ENCODE results near the gene SYTL5.

Gene SYTL5

DNA sequence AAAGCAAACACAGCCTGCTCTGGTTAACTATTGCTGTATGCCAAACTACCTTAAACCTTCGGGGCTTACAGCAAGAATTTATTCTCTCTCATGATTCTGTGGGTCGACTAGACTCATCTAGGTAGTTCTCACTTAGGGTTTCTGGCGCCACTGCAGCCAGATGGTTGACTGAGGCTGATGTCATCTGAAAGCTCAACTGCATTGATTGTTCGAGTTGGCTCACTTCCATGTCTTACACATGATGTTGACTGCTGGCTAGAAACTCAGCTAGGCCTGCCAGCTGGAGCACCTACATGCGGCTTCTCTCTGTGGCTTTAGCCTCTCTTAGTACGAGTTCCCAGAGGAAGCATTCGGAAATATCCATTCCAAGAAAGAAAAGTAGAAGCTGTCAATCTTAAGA, 111.1 kb downstream of the SYTL5 start:
- no peak overlapping the region for H3K9ac ChIP-seq (ENCODE audit: low read depth, low read length)
- H3K27me3 ChIP-seq (ENCODE audit: insufficient read depth, low read length, poor library complexity), result no peaks in the 10 kb centered on the region
- H3K4me1 ChIP-seq (ENCODE audit: insufficient read depth, low read length), result no peaks in the 10 kb centered on the region
- no peaks in the 10 kb centered on the region for H3K79me2 ChIP-seq (ENCODE audit: insufficient read depth, low read length)
- H3K36me3 ChIP-seq (ENCODE audit: insufficient read depth, low read length), result no peaks in the 10 kb centered on the region
- H4K20me1 ChIP-seq (ENCODE audit: insufficient read depth, low read length), result no peaks in the 10 kb centered on the region
- H3K4me2 ChIP-seq (ENCODE audit: insufficient read depth, low read length), result no peak overlapping the region
- no peak overlapping the region for H3K4me3 ChIP-seq (ENCODE audit: low read depth in 1 of 2, low read length in 2 of 2)
- H3K27ac ChIP-seq (ENCODE audit: low read length), result no peak overlapping the region
- no peak overlapping the region for H2AFZ ChIP-seq (ENCODE audit: low read depth, low read length)
- ATAC-seq (ENCODE audit: insufficient read depth, low read depth) (no peak), DNase-seq (no peak)
- no peak for TF ChIP-seq EZH2 (IDR thresholded peaks at IDR 0.05; ENCODE audit: borderline replicate concordance, low read depth, low read length, severe bottlenecking)
- no peaks in the 10 kb centered on the region for H3K9me3 ChIP-seq (ENCODE audit: insufficient read depth, low read length, severe bottlenecking)

DNA sequence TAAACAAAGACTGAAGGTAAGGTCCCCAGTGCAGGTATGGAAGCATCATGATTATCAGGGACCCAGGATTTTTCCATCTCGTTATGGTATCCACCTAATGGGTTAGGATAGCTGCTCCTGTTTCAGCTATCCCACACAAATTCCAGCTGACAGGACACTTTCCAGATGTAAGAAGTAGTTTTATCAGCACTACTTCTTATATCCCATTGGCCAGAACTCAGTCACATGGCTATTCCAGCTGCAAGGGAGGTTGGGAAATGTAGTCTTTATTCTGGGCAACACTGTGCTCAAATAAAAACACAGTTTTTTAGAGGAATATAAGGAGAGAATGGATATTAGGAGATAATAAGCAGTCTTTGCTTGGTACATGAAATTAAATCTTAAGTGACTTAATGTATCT, 117.6 kb downstream of the SYTL5 start:
- no peaks in the 10 kb centered on the region for H3K4me1 ChIP-seq (ENCODE audit: insufficient read depth, low read length)
- no peak overlapping the region for H3K27ac ChIP-seq (ENCODE audit: low read length)
- no peaks in the 10 kb centered on the region for H3K79me2 ChIP-seq (ENCODE audit: insufficient read depth, low read length)
- H3K27me3 ChIP-seq (ENCODE audit: insufficient read depth, low read length, poor library complexity), result no peaks in the 10 kb centered on the region
- H4K20me1 ChIP-seq (ENCODE audit: insufficient read depth, low read length), result no peaks in the 10 kb centered on the region
- ATAC-seq (ENCODE audit: insufficient read depth, low read depth) (no peak), DNase-seq (no peak)
- no peaks in the 10 kb centered on the region for H3K9me3 ChIP-seq (ENCODE audit: insufficient read depth, low read length, severe bottlenecking)
- H3K9ac ChIP-seq (ENCODE audit: low read depth, low read length), result no peak overlapping the region
- TF ChIP-seq, protein P1, sequence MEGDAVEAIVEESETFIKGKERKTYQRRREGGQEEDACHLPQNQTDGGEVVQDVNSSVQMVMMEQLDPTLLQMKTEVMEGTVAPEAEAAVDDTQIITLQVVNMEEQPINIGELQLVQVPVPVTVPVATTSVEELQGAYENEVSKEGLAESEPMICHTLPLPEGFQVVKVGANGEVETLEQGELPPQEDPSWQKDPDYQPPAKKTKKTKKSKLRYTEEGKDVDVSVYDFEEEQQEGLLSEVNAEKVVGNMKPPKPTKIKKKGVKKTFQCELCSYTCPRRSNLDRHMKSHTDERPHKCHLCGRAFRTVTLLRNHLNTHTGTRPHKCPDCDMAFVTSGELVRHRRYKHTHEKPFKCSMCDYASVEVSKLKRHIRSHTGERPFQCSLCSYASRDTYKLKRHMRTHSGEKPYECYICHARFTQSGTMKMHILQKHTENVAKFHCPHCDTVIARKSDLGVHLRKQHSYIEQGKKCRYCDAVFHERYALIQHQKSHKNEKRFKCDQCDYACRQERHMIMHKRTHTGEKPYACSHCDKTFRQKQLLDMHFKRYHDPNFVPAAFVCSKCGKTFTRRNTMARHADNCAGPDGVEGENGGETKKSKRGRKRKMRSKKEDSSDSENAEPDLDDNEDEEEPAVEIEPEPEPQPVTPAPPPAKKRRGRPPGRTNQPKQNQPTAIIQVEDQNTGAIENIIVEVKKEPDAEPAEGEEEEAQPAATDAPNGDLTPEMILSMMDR (IDR thresholded peaks at IDR 0.05; ENCODE audit: borderline replicate concordance, extremely low read depth, low read length, poor library complexity, severe bottlenecking), result no peak
- TF ChIP-seq EZH2 (IDR thresholded peaks at IDR 0.05; ENCODE audit: borderline replicate concordance, low read depth, low read length, severe bottlenecking), result no peak
- H3K36me3 ChIP-seq (ENCODE audit: insufficient read depth, low read length), result no peaks in the 10 kb centered on the region
- H3K4me2 ChIP-seq (ENCODE audit: insufficient read depth, low read length), result no peak overlapping the region
- H2AFZ ChIP-seq (ENCODE audit: low read depth, low read length), result no peak overlapping the region
- no peak overlapping the region for H3K4me3 ChIP-seq (ENCODE audit: low read depth in 1 of 2, low read length in 2 of 2)

DNA sequence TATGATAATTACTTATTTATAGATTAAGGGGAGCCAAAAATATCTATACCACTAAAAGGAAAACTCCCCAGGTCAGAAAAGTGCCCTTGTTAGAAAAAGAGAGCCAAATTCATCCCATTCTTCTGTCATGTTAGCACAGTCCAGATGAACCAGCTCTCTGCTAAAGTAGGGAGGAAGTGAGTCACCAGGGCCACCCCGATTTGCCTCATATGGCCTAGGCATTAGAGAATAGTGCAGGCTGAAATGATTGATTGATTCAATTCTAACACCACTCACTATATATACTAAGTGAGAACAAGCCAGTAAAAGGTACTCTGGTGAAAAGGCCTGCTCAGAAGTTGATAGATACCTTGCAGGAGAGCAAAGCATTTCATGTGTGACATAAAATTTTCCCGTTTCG, 119.8 kb downstream of the SYTL5 start:
- ATAC-seq (ENCODE audit: insufficient read depth, low read depth) (no peak), DNase-seq (no peak)
- H3K79me2 ChIP-seq (ENCODE audit: insufficient read depth, low read length), result no peaks in the 10 kb centered on the region
- H3K27ac ChIP-seq (ENCODE audit: low read length), result no peak overlapping the region
- no peak for TF ChIP-seq EZH2 (IDR thresholded peaks at IDR 0.05; ENCODE audit: borderline replicate concordance, low read depth, low read length, severe bottlenecking)
- TF ChIP-seq, protein P1 (IDR thresholded peaks at IDR 0.05; ENCODE audit: borderline replicate concordance, extremely low read depth, low read length, poor library complexity, severe bottlenecking), result no peak
- no peaks in the 10 kb centered on the region for H3K9me3 ChIP-seq (ENCODE audit: insufficient read depth, low read length, severe bottlenecking)
- H4K20me1 ChIP-seq (ENCODE audit: insufficient read depth, low read length), result no peaks in the 10 kb centered on the region
- H3K9ac ChIP-seq (ENCODE audit: low read depth, low read length), result no peak overlapping the region
- no peak overlapping the region for H3K4me2 ChIP-seq (ENCODE audit: insufficient read depth, low read length)
- H3K36me3 ChIP-seq (ENCODE audit: insufficient read depth, low read length), result no peaks in the 10 kb centered on the region
- H3K4me3 ChIP-seq (ENCODE audit: low read depth in 1 of 2, low read length in 2 of 2), result no peak overlapping the region
- H3K27me3 ChIP-seq (ENCODE audit: insufficient read depth, low read length, poor library complexity), result no peaks in the 10 kb centered on the region
- H2AFZ ChIP-seq (ENCODE audit: low read depth, low read length), result no peak overlapping the region
- H3K4me1 ChIP-seq (ENCODE audit: insufficient read depth, low read length), result no peaks in the 10 kb centered on the region

DNA sequence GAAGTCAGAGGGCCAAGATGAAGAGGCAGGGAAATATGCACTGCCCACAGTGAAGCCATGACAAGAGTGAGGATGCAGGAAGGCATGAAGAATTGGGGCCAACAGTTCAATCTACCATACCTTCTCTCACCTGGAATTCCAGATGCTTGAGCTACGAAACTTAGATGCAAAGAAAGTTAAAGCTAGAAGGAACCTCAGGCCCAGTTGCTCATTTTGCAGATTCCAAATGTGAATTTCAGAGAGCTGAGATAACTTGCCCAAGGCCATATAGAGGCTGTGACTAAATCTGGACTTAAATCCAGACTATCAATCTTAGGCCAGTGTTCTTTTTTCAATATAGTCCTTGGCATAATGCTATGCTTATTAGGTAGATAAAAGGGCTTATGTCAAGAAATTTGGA, 121.6 kb downstream of the SYTL5 start:
- no peaks in the 10 kb centered on the region for H3K9me3 ChIP-seq (ENCODE audit: insufficient read depth, low read length, severe bottlenecking)
- no peaks in the 10 kb centered on the region for H3K36me3 ChIP-seq (ENCODE audit: insufficient read depth, low read length)
- no peak for ATAC-seq (ENCODE audit: insufficient read depth, low read depth)
- no peak for DNase-seq
- no peaks in the 10 kb centered on the region for H3K79me2 ChIP-seq (ENCODE audit: insufficient read depth, low read length)
- H3K27ac ChIP-seq (ENCODE audit: low read length), result no peak overlapping the region
- no peaks in the 10 kb centered on the region for H4K20me1 ChIP-seq (ENCODE audit: insufficient read depth, low read length)
- no peak overlapping the region for H3K4me2 ChIP-seq (ENCODE audit: insufficient read depth, low read length)
- H3K9ac ChIP-seq (ENCODE audit: low read depth, low read length), result no peak overlapping the region
- H3K4me3 ChIP-seq (ENCODE audit: low read depth in 1 of 2, low read length in 2 of 2), result no peak overlapping the region
- no peak for TF ChIP-seq EZH2 (IDR thresholded peaks at IDR 0.05; ENCODE audit: borderline replicate concordance, low read depth, low read length, severe bottlenecking)
- TF ChIP-seq, protein P1 (IDR thresholded peaks at IDR 0.05; ENCODE audit: borderline replicate concordance, extremely low read depth, low read length, poor library complexity, severe bottlenecking), result no peak
- no peaks in the 10 kb centered on the region for H3K4me1 ChIP-seq (ENCODE audit: insufficient read depth, low read length)
- no peak overlapping the region for H2AFZ ChIP-seq (ENCODE audit: low read depth, low read length)
- H3K27me3 ChIP-seq (ENCODE audit: insufficient read depth, low read length, poor library complexity), result no peaks in the 10 kb centered on the region
